Measurements from ENCODE around the gene TCF4.

DNA sequence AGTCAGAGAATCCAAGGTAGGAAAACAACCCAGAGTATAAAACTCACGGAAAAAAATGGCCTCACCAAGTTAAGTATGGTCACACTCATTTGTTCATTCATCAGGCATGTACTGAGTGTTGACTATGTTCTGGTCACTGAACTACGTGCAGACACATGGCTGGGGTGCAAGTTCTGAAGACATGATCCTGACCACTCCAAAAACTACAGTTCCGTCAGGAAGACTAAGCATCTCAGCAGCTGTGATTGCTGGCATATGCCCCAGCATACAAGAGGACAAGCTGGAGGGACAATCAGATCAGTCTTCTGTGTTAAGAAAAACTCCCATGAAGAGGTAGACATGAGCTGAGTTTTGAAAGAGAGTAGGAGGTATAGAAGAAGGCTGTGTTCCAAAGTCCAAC lies 72.8 kb downstream of the TCF4 start:
- TF ChIP-seq HOMEZ (CRISPR knock-in tag; IDR thresholded peaks at IDR 0.05; ENCODE audit: low read depth) (no peak), ZHX1 (CRISPR knock-in tag; IDR thresholded peaks at IDR 0.05; ENCODE audit: low read depth) (no peak), HDAC1 (CRISPR knock-in tag; IDR thresholded peaks at IDR 0.05) (no peak), POLR2A (IDR thresholded peaks at IDR 0.05; ENCODE audit: insufficient read depth in 1 of 2, low read depth in 2 of 2, low read length in 2 of 2) (no peak), NFE2L1 (CRISPR knock-in tag; IDR thresholded peaks at IDR 0.05; ENCODE audit: borderline replicate concordance) (no peak), CEBPB (IDR thresholded peaks at IDR 0.05; ENCODE audit: borderline replicate concordance, low read depth, low read length) (no peak), MYC (CRISPR knock-in tag; IDR thresholded peaks at IDR 0.05; ENCODE audit: borderline replicate concordance) (no peak), CENPX (CRISPR knock-in tag; IDR thresholded peaks at IDR 0.05) (no peak), ZNF281 (CRISPR knock-in tag; IDR thresholded peaks at IDR 0.05; ENCODE audit: borderline replicate concordance) (no peak), ZNF143 (CRISPR knock-in tag; IDR thresholded peaks at IDR 0.05) (no peak), PRDM10 (CRISPR knock-in tag; IDR thresholded peaks at IDR 0.05; ENCODE audit: low read depth) (no peak), ZNF724P (CRISPR knock-in tag; IDR thresholded peaks at IDR 0.05; ENCODE audit: borderline replicate concordance) (no peak), SMARCE1 (IDR thresholded peaks at IDR 0.05; ENCODE audit: borderline replicate concordance) (no peak), ELF1 (CRISPR knock-in tag; IDR thresholded peaks at IDR 0.05) (no peak)

Measured in HepG2 (cell line).